ENCODE measurements around the gene SHISA7. TPM values are rescaled to one million over a fixed set of nuclear protein-coding genes. Genes with fewer than 3 reads are reported as not detected.
A peak's percentile ranks its signal among the peaks of the same experiment; 100 is the strongest.

Gene SHISA7
- total RNA-seq, 4 donors from 2014 or later = not detected

GRCh38 chr19:55468054-55468393 is 24.9 kb upstream of the SHISA7 start:
- no peak for TF ChIP-seq POLR2A (IDR thresholded peaks at IDR 0.05)
- intact Hi-C loops (cut with DNase I; ENCODE audit: low total_unique reads) = loop anchor here (5.0 kb wide), 1 partner anchor 34 kb away; no protein-coding TSS in a partner anchor

GRCh38 chr19:55467236-55468053 is 24.3 kb upstream of the SHISA7 start:
- no peak overlapping the region for H3K4me3 ChIP-seq
- H3K36me3 ChIP-seq = no peaks in the 10 kb centered on the region
- no peaks in the 10 kb centered on the region for H3K9me3 ChIP-seq
- H3K4me1 ChIP-seq = no peaks in the 10 kb centered on the region
- TF ChIP-seq POLR2A (IDR thresholded peaks at IDR 0.05) (no peak), CTCF (IDR thresholded peaks at IDR 0.05) (peak; percentile 91 to 99 (median 96))
- intact Hi-C loops (cut with DNase I; ENCODE audit: low total_unique reads) = loop anchor here (5.0 kb wide), 1 partner anchor 35 kb away; no protein-coding TSS in a partner anchor
- peak; percentile 65 to 79 for DNase-seq
- H3K27ac ChIP-seq = peak overlapping the region in 1 of 2 donors; percentile 47
- no peaks in the 10 kb centered on the region for H3K27me3 ChIP-seq

More at GRCh38 chr19:55468054-55468393, 24.9 kb upstream of the SHISA7 start:
- DNase-seq = no peak
- Histone ChIP-seq H3K27me3 (no peaks in the 10 kb centered on the region), H3K27ac (no peak overlapping the region), H3K36me3 (no peaks in the 10 kb centered on the region), H3K4me3 (no peak overlapping the region), H3K4me1 (no peaks in the 10 kb centered on the region), H3K9me3 (no peaks in the 10 kb centered on the region)

GRCh38 chr19:55466241-55466614 is 23.1 kb upstream of the SHISA7 start:
- no peaks in the 10 kb centered on the region for H3K9me3 ChIP-seq
- H3K4me3 ChIP-seq = no peak overlapping the region
- no peak for DNase-seq
- no peaks in the 10 kb centered on the region for H3K36me3 ChIP-seq
- no peak for TF ChIP-seq POLR2A (IDR thresholded peaks at IDR 0.05)
- no peaks in the 10 kb centered on the region for H3K4me1 ChIP-seq
- no peak overlapping the region for H3K27ac ChIP-seq
- no peaks in the 10 kb centered on the region for H3K27me3 ChIP-seq
- intact Hi-C loops (cut with DNase I; ENCODE audit: low total_unique reads) = loop anchor here (5.0 kb wide), 1 partner anchor 36 kb away; no protein-coding TSS in a partner anchor

- Histone ChIP-seq H3K27me3 (no peaks in the 10 kb centered on the region), H3K27ac (no peak overlapping the region), H3K4me1 (no peaks in the 10 kb centered on the region), H3K4me3 (no peak overlapping the region), H3K9me3 (no peaks in the 10 kb centered on the region), H3K36me3 (no peaks in the 10 kb centered on the region)
- intact Hi-C loops (cut with DNase I; ENCODE audit: low total_unique reads) = loop anchor here (5.0 kb wide), 1 partner anchor 37 kb away; no protein-coding TSS in a partner anchor
- TF ChIP-seq CTCF (IDR thresholded peaks at IDR 0.05) (no peak), POLR2A (IDR thresholded peaks at IDR 0.05) (no peak)
- no peak for DNase-seq
Measured at GRCh38 chr19:55465460-55466240, 22.6 kb upstream of the SHISA7 start.

GRCh38 chr19:55464662-55465054 is 21.6 kb upstream of the SHISA7 start, which contains the start of gene C19orf85:
C19orf85 (minus strand) TSS chr19:55464751; CDS start chr19:55464554, 197 bp downstream.
- H3K9me3 ChIP-seq = no peaks in the 10 kb centered on the region

More at GRCh38 chr19:55464662-55465054, 21.6 kb upstream of the SHISA7 start, which contains the start of gene C19orf85:
- H3K27me3 ChIP-seq = no peaks in the 10 kb centered on the region
- DNase-seq = no peak
- intact Hi-C loops (cut with DNase I; ENCODE audit: low total_unique reads) = loop anchor here (5.0 kb wide), 1 partner anchor 38 kb away; no protein-coding TSS in a partner anchor
- H3K36me3 ChIP-seq = no peaks in the 10 kb centered on the region
- TF ChIP-seq CTCF (IDR thresholded peaks at IDR 0.05) (no peak), POLR2A (IDR thresholded peaks at IDR 0.05) (no peak)
- H3K4me3 ChIP-seq = no peak within 1 kb of the TSS
- H3K4me1 ChIP-seq = peaks cover 0 to 5% of the 10 kb centered on the region in 2 donors
- no peak within 1 kb of the TSS for H3K27ac ChIP-seq

Data from uterus (tissue), 4 donors.